Neural cell (in vitro differentiated cells): ENCODE measurements around the gene CFAP100. TPM values are rescaled to one million over a fixed set of nuclear protein-coding genes. Genes with fewer than 3 reads are reported as not detected.

ENCODE experiments used
- H2AFZ ChIP-seq: fragments of 200-600, 300-800 bp; sonication (generic), shearing (Covaris generic); 2 replicates; pipeline ENCODE4 v1.6.0; 2014; ENCODE audit warnings: low read depth, mild to moderate bottlenecking, antibody characterized with exemption, low read length, moderate library complexity
- H3F3A ChIP-seq: fragments of 200-600 bp; shearing (Covaris generic); 2 replicates; pipeline ENCODE4 v1.6.1; 2016; ENCODE audit warnings: mild to moderate bottlenecking, moderate library complexity, mixed read lengths, antibody characterized with exemption, low read length; ENCODE audit not compliant: insufficient read depth, poor library complexity, severe bottlenecking
- H3K27ac ChIP-seq: fragments of 200-600, 300-800 bp; sonication (generic), shearing (Covaris generic); 2 replicates; pipeline ENCODE4 v1.5.1; 2014; ENCODE audit warnings: mild to moderate bottlenecking, low read length, moderate library complexity
- H3K27me3 ChIP-seq: fragments of 300-800, 200-600 bp; sonication (generic), shearing (Covaris generic); 2 replicates; pipeline ENCODE4 v1.6.0; 2014; ENCODE audit warnings: mild to moderate bottlenecking, low read depth, low read length, moderate library complexity; ENCODE audit not compliant: insufficient read depth
- H3K36me3 ChIP-seq: fragments of 300-800, 200-600 bp; sonication (generic), shearing (Covaris generic); 2 replicates; pipeline ENCODE4 v1.5.1; 2014; ENCODE audit warnings: mild to moderate bottlenecking, antibody characterized with exemption, low read length, moderate library complexity; ENCODE audit not compliant: insufficient read depth
- H3K4me2 ChIP-seq: fragments of 300-800, 200-600 bp; sonication (generic), shearing (Covaris generic); 2 replicates; pipeline ENCODE4 v1.6.0; 2014; ENCODE audit warnings: mild to moderate bottlenecking, low read length
- H3K4me3 ChIP-seq: fragments of 300-800, 200-600 bp; sonication (generic), shearing (Covaris generic); 2 replicates; pipeline ENCODE4 v1.5.1; 2014; ENCODE audit warnings: mild to moderate bottlenecking, low read length, moderate library complexity
- H3K79me2 ChIP-seq: fragments of 200-600 bp; shearing (Covaris generic); replicated peaks from 2 replicates; pipeline ENCODE4 v1.6.0; 2014; ENCODE audit warnings: mild to moderate bottlenecking, low read length, moderate library complexity; ENCODE audit not compliant: insufficient read depth
- H3K9ac ChIP-seq: fragments of 300-800, 200-600 bp; sonication (generic), shearing (Covaris generic); 2 replicates; pipeline ENCODE4 v1.6.1; 2016; ENCODE audit warnings: mild to moderate bottlenecking, low read length, mixed read lengths
- H3K9me2 ChIP-seq: fragments of 200-600 bp; shearing (Covaris generic); 2 replicates; pipeline ENCODE4 v1.6.1; 2016; ENCODE audit warnings: mild to moderate bottlenecking, low read length, mixed read lengths; ENCODE audit not compliant: insufficient read depth
- H3K9me3 ChIP-seq: fragments of 200-600, 300-800 bp; sonication (generic), shearing (Covaris generic); 2 replicates; pipeline ENCODE4 v1.6.1; 2016; ENCODE audit warnings: mild to moderate bottlenecking, mixed run types, low read length, moderate library complexity, mixed read lengths
- H4K20me1 ChIP-seq: fragments of 200-600 bp; shearing (Covaris generic); 2 replicates; pipeline ENCODE4 v1.6.1; 2016; ENCODE audit warnings: mild to moderate bottlenecking, mixed run types; ENCODE audit not compliant: insufficient read depth
- EP300 ChIP-seq: fragments of 450-650 bp; conservative IDR thresholded peaks from 2 replicates; pipeline ENCODE4 v1.6.1; 2014; ENCODE audit warnings: antibody characterized with exemption, mild to moderate bottlenecking, moderate library complexity; ENCODE audit not compliant: poor library complexity, severe bottlenecking
- EZH2 ChIP-seq: fragments of 200-600, 300-800 bp; shearing (Covaris generic), sonication (generic); IDR thresholded peaks from 2 replicates; pipeline ENCODE4 v1.6.1; 2014; ENCODE audit warnings: antibody characterized with exemption, low read length, borderline replicate concordance, mild to moderate bottlenecking; ENCODE audit not compliant: insufficient read depth, poor library complexity, severe bottlenecking
- MXI1 ChIP-seq: fragments of 450-650 bp; conservative IDR thresholded peaks from 2 replicates; pipeline ENCODE4 v1.6.1; 2014; ENCODE audit warnings: antibody characterized with exemption, mild to moderate bottlenecking; ENCODE audit not compliant: poor library complexity, severe bottlenecking
- POLR2AphosphoS5 ChIP-seq: IDR thresholded peaks from 2 replicates; pipeline ENCODE4 v1.6.1; 2012
- RAD21 ChIP-seq: fragments of 450-650 bp; conservative IDR thresholded peaks from 2 replicates; pipeline ENCODE4 v1.6.1; 2014; ENCODE audit warnings: antibody characterized with exemption, mild to moderate bottlenecking, moderate library complexity
- SMC3 ChIP-seq: fragments of 450-650 bp; conservative IDR thresholded peaks from 2 replicates; pipeline ENCODE4 v1.6.1; 2014; ENCODE audit warnings: antibody characterized with exemption, mild to moderate bottlenecking, moderate library complexity; ENCODE audit not compliant: poor library complexity
- TAF1 ChIP-seq: IDR thresholded peaks from 2 replicates; pipeline ENCODE4 v1.6.1; 2012; ENCODE audit warnings: low read depth
- polyA plus RNA-seq: library from polyadenylated mRNA; depleted of rRNA; stranded (reverse); fragments of >200 nt; gene quantifications from 2 replicates; pipeline ENCODE4 v1.2.3, GENCODE V29; 2014
- TF ChIP-seq, protein P1 (sequence below): fragments of 450-650 bp; IDR thresholded peaks from 2 replicates; pipeline ENCODE4 v1.5.1; 2014; ENCODE audit warnings: antibody characterized with exemption, mild to moderate bottlenecking, moderate library complexity; ENCODE audit not compliant: poor library complexity, severe bottlenecking
- TF ChIP-seq, protein P2 (sequence below): IDR thresholded peaks from 2 replicates; pipeline ENCODE4 v1.6.1; 2012; ENCODE audit warnings: borderline replicate concordance

Gene CFAP100
- polyA plus RNA-seq, 1 donor from 2014 or later = not detected

DNA sequence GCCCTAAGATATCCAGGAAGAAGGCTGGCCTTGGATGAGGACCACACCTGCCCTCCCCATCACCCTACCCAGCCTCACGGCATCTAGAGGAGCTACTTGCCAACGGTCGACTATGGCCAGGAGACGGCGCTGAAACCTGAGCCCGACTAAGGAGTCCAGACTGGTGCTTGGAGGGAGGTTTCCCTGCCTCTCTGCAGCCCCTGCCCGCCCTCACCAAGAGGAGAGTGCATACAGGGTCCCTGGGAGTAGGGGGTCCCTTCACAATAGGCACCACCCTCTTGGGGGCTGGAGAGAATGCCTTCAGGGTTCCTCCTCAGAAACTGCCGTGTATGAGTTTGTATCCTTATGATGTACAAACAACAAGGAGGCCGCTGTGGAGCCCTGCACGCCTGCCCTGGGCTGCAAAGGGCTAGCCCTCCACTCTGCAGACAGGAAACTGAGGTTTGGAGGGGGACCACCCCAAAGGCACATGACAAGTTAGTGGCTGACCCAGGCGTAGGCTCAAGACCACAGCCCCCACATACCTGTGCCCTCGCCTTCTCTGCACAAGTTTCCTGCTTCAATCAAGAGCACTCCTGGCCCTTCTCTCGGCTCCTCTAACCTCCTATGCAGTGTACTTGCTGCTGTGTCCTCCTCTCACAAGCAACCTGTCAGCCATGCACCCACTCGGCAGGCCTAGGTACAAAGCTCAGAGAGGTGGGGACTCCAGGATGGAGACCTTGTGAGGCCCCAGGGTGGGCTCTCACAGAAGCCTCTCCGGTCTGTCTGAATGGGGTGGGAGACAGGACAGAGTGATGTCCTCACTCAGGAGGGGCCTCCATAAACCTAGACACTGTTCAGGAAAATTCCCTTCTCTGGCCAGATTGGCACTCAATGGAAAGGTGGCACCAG is 44.9 kb upstream of the CFAP100 start:
- Histone ChIP-seq H4K20me1 (no peaks in the 10 kb centered on the region), H3K36me3 (no peaks in the 10 kb centered on the region), H2AFZ (no peak overlapping the region), H3F3A (no peaks in the 10 kb centered on the region), H3K9ac (no peak overlapping the region), H3K4me3 (no peak overlapping the region), H3K9me3 (no peaks in the 10 kb centered on the region), H3K9me2 (no peaks in the 10 kb centered on the region), H3K4me2 (no peak overlapping the region), H3K27ac (no peak overlapping the region), H3K79me2 (no peaks in the 10 kb centered on the region), H3K27me3 (no peaks in the 10 kb centered on the region)
- TF ChIP-seq, protein P1, sequence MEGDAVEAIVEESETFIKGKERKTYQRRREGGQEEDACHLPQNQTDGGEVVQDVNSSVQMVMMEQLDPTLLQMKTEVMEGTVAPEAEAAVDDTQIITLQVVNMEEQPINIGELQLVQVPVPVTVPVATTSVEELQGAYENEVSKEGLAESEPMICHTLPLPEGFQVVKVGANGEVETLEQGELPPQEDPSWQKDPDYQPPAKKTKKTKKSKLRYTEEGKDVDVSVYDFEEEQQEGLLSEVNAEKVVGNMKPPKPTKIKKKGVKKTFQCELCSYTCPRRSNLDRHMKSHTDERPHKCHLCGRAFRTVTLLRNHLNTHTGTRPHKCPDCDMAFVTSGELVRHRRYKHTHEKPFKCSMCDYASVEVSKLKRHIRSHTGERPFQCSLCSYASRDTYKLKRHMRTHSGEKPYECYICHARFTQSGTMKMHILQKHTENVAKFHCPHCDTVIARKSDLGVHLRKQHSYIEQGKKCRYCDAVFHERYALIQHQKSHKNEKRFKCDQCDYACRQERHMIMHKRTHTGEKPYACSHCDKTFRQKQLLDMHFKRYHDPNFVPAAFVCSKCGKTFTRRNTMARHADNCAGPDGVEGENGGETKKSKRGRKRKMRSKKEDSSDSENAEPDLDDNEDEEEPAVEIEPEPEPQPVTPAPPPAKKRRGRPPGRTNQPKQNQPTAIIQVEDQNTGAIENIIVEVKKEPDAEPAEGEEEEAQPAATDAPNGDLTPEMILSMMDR = no peak
- TF ChIP-seq EZH2 = no peak
- TF ChIP-seq RAD21 = no peak
- TF ChIP-seq SMC3 = no peak
- TF ChIP-seq POLR2AphosphoS5 = no peak
- no peak for TF ChIP-seq TAF1
- no peak for TF ChIP-seq MXI1
- TF ChIP-seq EP300 = no peak
- TF ChIP-seq, protein P2, sequence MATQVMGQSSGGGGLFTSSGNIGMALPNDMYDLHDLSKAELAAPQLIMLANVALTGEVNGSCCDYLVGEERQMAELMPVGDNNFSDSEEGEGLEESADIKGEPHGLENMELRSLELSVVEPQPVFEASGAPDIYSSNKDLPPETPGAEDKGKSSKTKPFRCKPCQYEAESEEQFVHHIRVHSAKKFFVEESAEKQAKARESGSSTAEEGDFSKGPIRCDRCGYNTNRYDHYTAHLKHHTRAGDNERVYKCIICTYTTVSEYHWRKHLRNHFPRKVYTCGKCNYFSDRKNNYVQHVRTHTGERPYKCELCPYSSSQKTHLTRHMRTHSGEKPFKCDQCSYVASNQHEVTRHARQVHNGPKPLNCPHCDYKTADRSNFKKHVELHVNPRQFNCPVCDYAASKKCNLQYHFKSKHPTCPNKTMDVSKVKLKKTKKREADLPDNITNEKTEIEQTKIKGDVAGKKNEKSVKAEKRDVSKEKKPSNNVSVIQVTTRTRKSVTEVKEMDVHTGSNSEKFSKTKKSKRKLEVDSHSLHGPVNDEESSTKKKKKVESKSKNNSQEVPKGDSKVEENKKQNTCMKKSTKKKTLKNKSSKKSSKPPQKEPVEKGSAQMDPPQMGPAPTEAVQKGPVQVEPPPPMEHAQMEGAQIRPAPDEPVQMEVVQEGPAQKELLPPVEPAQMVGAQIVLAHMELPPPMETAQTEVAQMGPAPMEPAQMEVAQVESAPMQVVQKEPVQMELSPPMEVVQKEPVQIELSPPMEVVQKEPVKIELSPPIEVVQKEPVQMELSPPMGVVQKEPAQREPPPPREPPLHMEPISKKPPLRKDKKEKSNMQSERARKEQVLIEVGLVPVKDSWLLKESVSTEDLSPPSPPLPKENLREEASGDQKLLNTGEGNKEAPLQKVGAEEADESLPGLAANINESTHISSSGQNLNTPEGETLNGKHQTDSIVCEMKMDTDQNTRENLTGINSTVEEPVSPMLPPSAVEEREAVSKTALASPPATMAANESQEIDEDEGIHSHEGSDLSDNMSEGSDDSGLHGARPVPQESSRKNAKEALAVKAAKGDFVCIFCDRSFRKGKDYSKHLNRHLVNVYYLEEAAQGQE = no peak

DNA sequence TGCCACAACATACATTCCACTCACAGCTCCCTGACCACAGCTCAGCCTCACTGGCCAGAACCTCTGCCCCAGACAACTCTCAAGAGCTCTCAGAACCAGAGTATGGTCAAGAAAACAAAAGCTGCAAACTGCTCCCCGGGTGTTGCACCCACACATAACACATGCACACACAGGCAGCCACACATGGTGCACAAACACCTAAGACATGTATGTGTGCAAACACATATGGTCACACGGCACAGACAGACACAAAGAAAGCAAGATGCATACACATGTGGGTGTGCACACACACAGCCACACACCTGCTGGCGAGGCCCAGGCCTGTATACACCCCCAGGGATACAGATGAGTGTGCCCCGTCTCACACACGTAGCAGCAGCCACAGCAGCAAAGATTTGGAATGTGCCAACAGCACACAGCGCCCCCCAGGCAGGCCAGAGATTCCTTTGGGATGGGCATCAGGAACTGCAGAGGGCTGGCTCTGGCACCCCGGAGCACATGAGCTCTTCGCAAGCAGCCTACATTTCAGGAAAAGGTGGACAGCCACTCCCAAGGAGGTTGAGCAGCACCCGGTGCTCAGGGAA is 44.1 kb upstream of the CFAP100 start:
- H3K36me3 ChIP-seq = no peaks in the 10 kb centered on the region
- H3K9me3 ChIP-seq = no peaks in the 10 kb centered on the region
- H4K20me1 ChIP-seq = no peaks in the 10 kb centered on the region
- peaks cover 4% of the 10 kb centered on the region for H3K27me3 ChIP-seq
- no peaks in the 10 kb centered on the region for H3F3A ChIP-seq
- no peak overlapping the region for H3K27ac ChIP-seq
- TF ChIP-seq RAD21 (no peak), SMC3 (no peak), TAF1 (no peak), EZH2 (no peak), MXI1 (no peak), EP300 (no peak)
- TF ChIP-seq, protein P1 = no peak
- TF ChIP-seq, protein P2 = no peak
- H3K79me2 ChIP-seq = no peaks in the 10 kb centered on the region
- H3K9me2 ChIP-seq = no peaks in the 10 kb centered on the region
- H2AFZ ChIP-seq = no peak overlapping the region
- no peak overlapping the region for H3K9ac ChIP-seq
- no peak overlapping the region for H3K4me3 ChIP-seq
- H3K4me2 ChIP-seq = no peak overlapping the region
